BE2C (cell line): ENCODE results near the gene EVL.

ENCODE experiments used
- DNase-seq: peaks from one replicate; pipeline ENCODE4 v3.0.0-alpha.2; 2020
- H3K27me3 ChIP-seq: fragments of 250-450 bp; sonication (Bioruptor Pico); 2 replicates; pipeline ENCODE4 v1.5.1; 2020; ENCODE audit warnings: mild to moderate bottlenecking
- H3K36me3 ChIP-seq: fragments of 250-450 bp; sonication (Bioruptor Pico); 2 replicates; pipeline ENCODE4 v1.5.1; 2020; ENCODE audit warnings: mild to moderate bottlenecking
- H3K4me1 ChIP-seq: fragments of 250-450 bp; sonication (Bioruptor Pico); 2 replicates; pipeline ENCODE4 v1.5.1; 2020
- H3K4me3 ChIP-seq: 2 replicates; pipeline ENCODE4 v1.5.1; 2011; ENCODE audit warnings: low read depth, low read length
- H3K9me3 ChIP-seq: fragments of 250-450 bp; sonication (Bioruptor Pico); 2 replicates; pipeline ENCODE4 v1.5.1; 2020
- CTCF ChIP-seq: IDR thresholded peaks from 2 replicates; pipeline ENCODE4 v1.5.1; 2012; ENCODE audit warnings: mild to moderate bottlenecking, low read depth, low read length

EVL gene

GRCh38 chr14:100159094-100159864, 94.1 kb downstream of the EVL start, which contains the start of gene DEGS2:
Gene DEGS2 (minus strand): TSS chr14:100159645. CDS start chr14:100159587, 58 bp downstream.
- Histone ChIP-seq H3K27me3 (peaks cover 30% of the 10 kb centered on the region), H3K4me3 (peak within 1 kb of the TSS; percentile 37), H3K4me1 (peaks cover 6% of the 10 kb centered on the region), H3K9me3 (peaks cover 11% of the 10 kb centered on the region), H3K36me3 (no peaks in the 10 kb centered on the region)
- no peak for DNase-seq
- no peak for TF ChIP-seq CTCF

GRCh38 chr14:100159865-100160533, 94.8 kb downstream of the EVL start:
- no peak for DNase-seq
- no peak for TF ChIP-seq CTCF
- peaks cover 5% of the 10 kb centered on the region for H3K9me3 ChIP-seq
- H3K4me1 ChIP-seq: peaks cover 6% of the 10 kb centered on the region
- H3K36me3 ChIP-seq: no peaks in the 10 kb centered on the region
- H3K4me3 ChIP-seq: no peak overlapping the region
- peaks cover 30% of the 10 kb centered on the region for H3K27me3 ChIP-seq

GRCh38 chr14:100160534-100160916, 95.3 kb downstream of the EVL start:
- H3K27me3 ChIP-seq: peaks cover 30% of the 10 kb centered on the region
- no peak overlapping the region for H3K4me3 ChIP-seq
- TF ChIP-seq CTCF: no peak
- no peak for DNase-seq
- peaks cover 6% of the 10 kb centered on the region for H3K4me1 ChIP-seq
- H3K36me3 ChIP-seq: no peaks in the 10 kb centered on the region
- peaks cover 5% of the 10 kb centered on the region for H3K9me3 ChIP-seq

GRCh38 chr14:100165376-100165775, 100.2 kb downstream of the EVL start:
- Histone ChIP-seq H3K4me3 (no peak overlapping the region), H3K36me3 (no peaks in the 10 kb centered on the region), H3K27me3 (peaks cover 5% of the 10 kb centered on the region), H3K4me1 (no peaks in the 10 kb centered on the region), H3K9me3 (no peaks in the 10 kb centered on the region)
- no peak for DNase-seq
- no peak for TF ChIP-seq CTCF

- no peak for DNase-seq
- Histone ChIP-seq H3K27me3 (no peaks in the 10 kb centered on the region), H3K36me3 (no peaks in the 10 kb centered on the region), H3K4me1 (no peaks in the 10 kb centered on the region), H3K4me3 (no peak overlapping the region), H3K9me3 (no peaks in the 10 kb centered on the region)
- TF ChIP-seq CTCF: no peak
Measured at GRCh38 chr14:100165831-100166440, 100.7 kb downstream of the EVL start.
